Right cardiac atrium (tissue), 5 donors: Measurements from ENCODE around the gene TGFBR3. TPM values are rescaled to one million over a fixed set of nuclear protein-coding genes. Genes with fewer than 3 reads are reported as not detected.

ENCODE experiments used
- ATAC-seq, 2 donors: fragments of 200-7000 bp; cut with Tn5 transposase; one replicate each; pipeline versions ENCODE4 v1.8.0 to v1.9.1; 2020; ENCODE audit warnings: moderate library complexity in 2 of 2, mild to moderate bottlenecking in 1 of 2
- DNase-seq, 3 donors: peaks; one replicate each; pipeline ENCODE4 v3.0.0-alpha.2; 2020
- H3K27ac ChIP-seq: one replicate; pipeline ENCODE4 v1.5.1; 2013; ENCODE audit warnings: mild to moderate bottlenecking, low read length, control low read depth, moderate library complexity
- H3K27me3 ChIP-seq: one replicate; pipeline ENCODE4 v1.6.1; 2013; ENCODE audit not compliant: control insufficient read depth, insufficient read depth
- H3K4me1 ChIP-seq: one replicate; pipeline ENCODE4 v1.6.1; 2013; ENCODE audit warnings: low read length; ENCODE audit not compliant: control insufficient read depth, insufficient read depth
- H3K4me3 ChIP-seq: one replicate; pipeline ENCODE4 v1.5.1; 2013; ENCODE audit warnings: low read length, control low read depth
- H3K9me3 ChIP-seq: one replicate; pipeline ENCODE4 v1.6.1; 2013; ENCODE audit warnings: low read length; ENCODE audit not compliant: control insufficient read depth
- WGBS: extraction: QIAGEN DNeasy Blood & Tissue Kit; methylation state at CpG from one replicate; pipeline ENCODE4 v1.1.7; 2013; 5-methylcytosine and 5-hydroxymethylcytosine counted together
- intact Hi-C, 4 donors: fragments of 100-400 bp; cut with DNase I; formaldehyde crosslinking; loops; one replicate each; pipeline versions ENCODE4 v1.11.0 to v1.14.0; 2022 to 2023
- polyA plus RNA-seq: library from polyadenylated mRNA; stranded (reverse); fragments of 200-250 nt; gene quantifications from one replicate; pipeline ENCODE4 v1.2.3, GENCODE V29; 2013
- total RNA-seq, 4 donors: library from RNA; stranded (reverse); fragmentation: NEBNext Ultra II Directional; extraction: Animal tissue kit (Norgen Biotek cat#: 25700); gene quantifications; one replicate each; pipeline ENCODE4 v1.2.1, GENCODE V29; 2021
- donor health status: healthy with polysubstance abuse.
- donor health status: DM: no; HTN: yes; CAD: no.
- donor health status: DM: no; HTN: no; CAD: no.
- donor health status: DM: no; HTN: yes; CAD: no; lungs with severe emphysema.
- donor health status: DM: yes; HTN: yes; CAD: no.

Gene TGFBR3
- total and polyA plus RNA-seq, 5 donors: 14.5 to 52.4 (median 38.9) TPM

GRCh38 chr1:91631718-91632330 is 254.1 kb downstream of the TGFBR3 start:
- H3K4me1 ChIP-seq: no peaks in the 10 kb centered on the region
- no peaks in the 10 kb centered on the region for H3K9me3 ChIP-seq
- no peaks in the 10 kb centered on the region for H3K27me3 ChIP-seq
- intact Hi-C loops: no loop called here
- H3K4me3 ChIP-seq: no peak overlapping the region
- no peak for ATAC-seq
- no peak for DNase-seq
- no peak overlapping the region for H3K27ac ChIP-seq
- 88% methylated on average over 4 of the region's 4 CpGs for WGBS

GRCh38 chr1:91630803-91631202 is 255.1 kb downstream of the TGFBR3 start:
- Histone ChIP-seq H3K4me3 (no peak overlapping the region), H3K27me3 (no peaks in the 10 kb centered on the region), H3K27ac (no peak overlapping the region), H3K4me1 (no peaks in the 10 kb centered on the region), H3K9me3 (no peaks in the 10 kb centered on the region)
- no peak for DNase-seq
- no peak for ATAC-seq
- intact Hi-C loops: no loop called here

Other genes with a start within 250 kb of the TGFBR3 start
- not detected for gene BRDT, start 63.2 kb upstream of the TGFBR3 start, total RNA-seq
- gene BRDT, start 63.2 kb upstream of the TGFBR3 start, polyA plus RNA-seq: not detected
- 1 to 10 TPM in 1 of 4 donors, under 1 TPM in 2, not detected in 1; 0.47 to 2.2 (median 0.69) TPM for gene EPHX4, start 143.8 kb upstream of the TGFBR3 start, total RNA-seq
- 1.4 TPM for gene EPHX4, start 143.8 kb upstream of the TGFBR3 start, polyA plus RNA-seq
- gene SETSIP, start 189.3 kb upstream of the TGFBR3 start, total RNA-seq: not detected
- gene SETSIP, start 189.3 kb upstream of the TGFBR3 start, polyA plus RNA-seq: not detected
- 1 to 10 TPM; 2.7 to 6.2 (median 5.3) TPM for gene BTBD8, start 194.2 kb upstream of the TGFBR3 start, total RNA-seq
- 1.5 TPM for gene BTBD8, start 194.2 kb upstream of the TGFBR3 start, polyA plus RNA-seq